Measurements from ENCODE around the gene OTUB2. TPM values are rescaled to one million over a fixed set of nuclear protein-coding genes. Genes with fewer than 3 reads are reported as not detected.

The OTUB2 gene
- polyA plus RNA-seq, 1 of the 3 experiments (the other 2 are of a cell fraction) = 1.4 TPM

DNA sequence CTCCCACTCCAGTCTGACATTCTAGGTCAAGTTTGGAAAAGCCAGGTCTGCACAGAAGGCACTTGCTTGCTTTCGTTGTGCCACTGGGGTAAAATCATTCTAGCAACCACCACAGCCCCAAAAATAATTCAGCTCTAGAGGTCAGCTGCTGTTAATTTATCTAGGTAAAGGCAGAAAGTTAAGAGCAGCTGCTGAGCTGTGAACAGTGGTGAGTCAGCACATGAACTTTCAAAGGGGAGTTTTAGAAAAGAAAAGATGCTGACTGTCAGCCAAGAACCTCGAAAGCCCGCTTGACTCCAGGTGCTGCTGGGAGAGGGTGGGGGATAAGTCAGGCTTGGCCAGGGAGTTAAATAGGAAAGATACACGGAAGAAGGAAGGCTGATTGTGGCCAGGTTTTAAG lies 16.4 kb upstream of the OTUB2 start (continued):
- TF ChIP-seq, protein P1, sequence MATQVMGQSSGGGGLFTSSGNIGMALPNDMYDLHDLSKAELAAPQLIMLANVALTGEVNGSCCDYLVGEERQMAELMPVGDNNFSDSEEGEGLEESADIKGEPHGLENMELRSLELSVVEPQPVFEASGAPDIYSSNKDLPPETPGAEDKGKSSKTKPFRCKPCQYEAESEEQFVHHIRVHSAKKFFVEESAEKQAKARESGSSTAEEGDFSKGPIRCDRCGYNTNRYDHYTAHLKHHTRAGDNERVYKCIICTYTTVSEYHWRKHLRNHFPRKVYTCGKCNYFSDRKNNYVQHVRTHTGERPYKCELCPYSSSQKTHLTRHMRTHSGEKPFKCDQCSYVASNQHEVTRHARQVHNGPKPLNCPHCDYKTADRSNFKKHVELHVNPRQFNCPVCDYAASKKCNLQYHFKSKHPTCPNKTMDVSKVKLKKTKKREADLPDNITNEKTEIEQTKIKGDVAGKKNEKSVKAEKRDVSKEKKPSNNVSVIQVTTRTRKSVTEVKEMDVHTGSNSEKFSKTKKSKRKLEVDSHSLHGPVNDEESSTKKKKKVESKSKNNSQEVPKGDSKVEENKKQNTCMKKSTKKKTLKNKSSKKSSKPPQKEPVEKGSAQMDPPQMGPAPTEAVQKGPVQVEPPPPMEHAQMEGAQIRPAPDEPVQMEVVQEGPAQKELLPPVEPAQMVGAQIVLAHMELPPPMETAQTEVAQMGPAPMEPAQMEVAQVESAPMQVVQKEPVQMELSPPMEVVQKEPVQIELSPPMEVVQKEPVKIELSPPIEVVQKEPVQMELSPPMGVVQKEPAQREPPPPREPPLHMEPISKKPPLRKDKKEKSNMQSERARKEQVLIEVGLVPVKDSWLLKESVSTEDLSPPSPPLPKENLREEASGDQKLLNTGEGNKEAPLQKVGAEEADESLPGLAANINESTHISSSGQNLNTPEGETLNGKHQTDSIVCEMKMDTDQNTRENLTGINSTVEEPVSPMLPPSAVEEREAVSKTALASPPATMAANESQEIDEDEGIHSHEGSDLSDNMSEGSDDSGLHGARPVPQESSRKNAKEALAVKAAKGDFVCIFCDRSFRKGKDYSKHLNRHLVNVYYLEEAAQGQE (IDR thresholded peaks at IDR 0.05; ENCODE audit: low read depth, low read length) = no peak
- no peak for TF ChIP-seq CHD2 (IDR thresholded peaks at IDR 0.05; ENCODE audit: low read length, partially characterized antibody)
- peak; percentile 90 for TF ChIP-seq TCF12 (IDR thresholded peaks at IDR 0.05)
- no peak for TF ChIP-seq RCOR1 (IDR thresholded peaks at IDR 0.05; ENCODE audit: low read length)
- peak; percentile 33; the same call in 1 of the 2 replicates for TF ChIP-seq PBX3 (IDR thresholded peaks at IDR 0.05)
- TF ChIP-seq SIN3A (IDR thresholded peaks at IDR 0.05; ENCODE audit: borderline replicate concordance, low read depth, low read length) = no peak
- TF ChIP-seq RAD21 (IDR thresholded peaks at IDR 0.05; ENCODE audit: low read length) = no peak
- TF ChIP-seq FOXJ3 (CRISPR knock-in tag; IDR thresholded peaks at IDR 0.05) = no peak

DNA sequence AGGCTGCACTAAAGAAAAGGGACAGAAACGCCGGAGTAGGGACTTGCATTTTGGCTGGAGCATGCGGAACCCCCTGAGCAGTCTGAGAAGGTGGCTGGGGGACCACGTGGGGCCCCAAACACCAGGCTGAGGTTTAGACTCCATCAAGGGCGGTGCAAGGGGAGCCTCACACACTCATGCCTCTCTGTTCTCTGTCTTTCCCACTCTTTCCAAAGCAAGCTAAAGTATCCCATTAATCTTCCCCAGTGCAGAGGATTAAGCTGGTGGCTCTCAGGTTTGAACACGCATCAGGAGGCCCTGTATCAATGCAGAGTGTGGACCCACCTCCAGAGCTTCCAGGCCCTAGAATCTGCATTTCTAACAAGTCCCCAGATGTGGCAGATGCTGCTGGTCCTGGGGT lies 15.5 kb upstream of the OTUB2 start:
- no peaks in the 10 kb centered on the region for H3K9me2 ChIP-seq
- 84% methylated on average over 6 of the region's 6 CpGs for WGBS (ENCODE audit: low lambda C conversion rate)
- CTCF ChIA-PET = interaction anchor here (0.8 to 2.3 kb wide), 8 partner anchors 9 to 126 kb away, joined by 3 to 15 read pairs (median 3); no protein-coding TSS in a partner anchor

GRCh38 chr14:94011795-94012194 lies 14.3 kb upstream of the OTUB2 start:
- H3K9me3 ChIP-seq = no peaks in the 10 kb centered on the region
- no peaks in the 10 kb centered on the region for H4K20me1 ChIP-seq (ENCODE audit: insufficient read depth)
- no peaks in the 10 kb centered on the region for H3K79me2 ChIP-seq (ENCODE audit: insufficient read depth)
- ChIA-PET CTCF (interaction anchor here (1.0 to 2.3 kb wide), 8 partner anchors 8 to 125 kb away, joined by 3 to 15 read pairs (median 3); no protein-coding TSS in a partner anchor), POLR2A (no interaction called here)
- H2AFZ ChIP-seq (ENCODE audit: low read depth) = no peak overlapping the region
- H3K27ac ChIP-seq (ENCODE audit: low read depth in 2 of 2, low read length in 1 of 2) = no peak overlapping the region
- peaks cover 6% of the 10 kb centered on the region; the same call in 1 of the 2 replicates for H3K27me3 ChIP-seq (ENCODE audit: insufficient read depth)
- no peak overlapping the region for H3K4me2 ChIP-seq
- no peaks in the 10 kb centered on the region for H3F3A ChIP-seq (replicated peaks; ENCODE audit: insufficient read depth)
- 44% methylated on average over 2 of the region's 2 CpGs for WGBS (ENCODE audit: low lambda C conversion rate)
- no peaks in the 10 kb centered on the region for H3K9me2 ChIP-seq
- no peak overlapping the region for H3K4me3 ChIP-seq (ENCODE audit: low read depth in 2 of 2, low read length in 1 of 2)
- H3K36me3 ChIP-seq (replicated peaks in 1 of 2; ENCODE audit: control insufficient read depth in 1 of 2, insufficient read depth in 2 of 2, low read length in 1 of 2) = no peaks in the 10 kb centered on the region
- DNase-seq = no peak
- peaks cover 0 to 3% of the 10 kb centered on the region in 2 experiments; a peak in 1 of 4 replicates for H3K4me1 ChIP-seq (ENCODE audit: control insufficient read depth in 1 of 2, insufficient read depth in 2 of 2, low read depth in 1 of 2, low read length in 1 of 2)
- TF ChIP-seq, protein P1 (IDR thresholded peaks at IDR 0.05; ENCODE audit: low read depth, low read length) = no peak
- TF ChIP-seq SIN3A (IDR thresholded peaks at IDR 0.05; ENCODE audit: borderline replicate concordance, low read depth, low read length) (no peak), NFIC (IDR thresholded peaks at IDR 0.05; ENCODE audit: borderline replicate concordance) (peak; percentile 34; the same call in 1 of the 2 replicates)
- no peak overlapping the region for H3K9ac ChIP-seq

More for the DNA sequence above, 15.5 kb upstream of the OTUB2 start:
- Histone ChIP-seq H3K9ac (no peak overlapping the region), H3F3A (replicated peaks; ENCODE audit: insufficient read depth) (no peaks in the 10 kb centered on the region), H3K36me3 (replicated peaks in 1 of 2; ENCODE audit: control insufficient read depth in 1 of 2, insufficient read depth in 2 of 2, low read length in 1 of 2) (no peaks in the 10 kb centered on the region), H2AFZ (ENCODE audit: low read depth) (no peak overlapping the region), H3K9me3 (no peaks in the 10 kb centered on the region), H3K79me2 (ENCODE audit: insufficient read depth) (no peaks in the 10 kb centered on the region), H3K4me2 (no peak overlapping the region), H4K20me1 (ENCODE audit: insufficient read depth) (no peaks in the 10 kb centered on the region), H3K4me3 (ENCODE audit: low read depth in 2 of 2, low read length in 1 of 2) (no peak overlapping the region), H3K27ac (ENCODE audit: low read depth in 2 of 2, low read length in 1 of 2) (no peak overlapping the region), H3K27me3 (ENCODE audit: insufficient read depth) (peaks cover 5% of the 10 kb centered on the region; the same call in 1 of the 2 replicates), H3K4me1 (ENCODE audit: control insufficient read depth in 1 of 2, insufficient read depth in 2 of 2, low read depth in 1 of 2, low read length in 1 of 2) (peaks cover 0 to 3% of the 10 kb centered on the region in 2 experiments; a peak in 1 of 4 replicates)
- no peak for DNase-seq
- TF ChIP-seq, protein P2, sequence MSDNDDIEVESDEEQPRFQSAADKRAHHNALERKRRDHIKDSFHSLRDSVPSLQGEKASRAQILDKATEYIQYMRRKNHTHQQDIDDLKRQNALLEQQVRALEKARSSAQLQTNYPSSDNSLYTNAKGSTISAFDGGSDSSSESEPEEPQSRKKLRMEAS (IDR thresholded peaks at IDR 0.05; ENCODE audit: low read depth) = no peak
- no peak for TF ChIP-seq TAF1 (IDR thresholded peaks at IDR 0.05; ENCODE audit: borderline replicate concordance, low read depth, low read length)
- TF ChIP-seq RFX5 (IDR thresholded peaks at IDR 0.05; ENCODE audit: low read length) = no peak
- POLR2A ChIA-PET = no interaction called here
